Measurements from ENCODE around the gene ASB6.
"Not testable (repeated sequence)": the region's sequence is repeated elsewhere in the genome, so short reads cannot be mapped to it uniquely, and the experiment has no call there.

Gene ASB6

DNA sequence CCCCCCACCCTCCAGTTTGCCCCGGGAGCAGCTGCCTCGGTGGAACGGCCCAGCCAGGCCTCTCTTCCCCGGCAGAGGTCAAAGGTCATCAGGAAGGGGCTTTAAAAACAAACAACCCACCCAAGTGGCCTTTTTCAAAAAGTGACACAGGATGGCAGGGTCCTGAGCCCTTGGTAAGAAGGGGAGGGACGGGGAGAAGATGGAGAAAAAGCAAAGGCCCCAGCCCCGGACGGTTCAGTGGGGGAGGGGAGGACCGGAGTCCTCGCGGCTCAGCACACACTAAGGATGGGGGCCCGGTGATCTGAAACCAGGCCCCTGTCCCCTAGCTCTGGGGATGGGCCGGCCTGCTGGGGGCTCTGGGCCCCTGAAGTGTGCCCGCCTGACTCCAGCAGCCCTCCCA, 24.6 kb upstream of the ASB6 start:
- no peak overlapping the region for H3K9ac ChIP-seq (ENCODE audit: low read length)
- H2AK5ac ChIP-seq (ENCODE audit: low read length) = no peak overlapping the region
- no peak overlapping the region for H3K4me3 ChIP-seq (ENCODE audit: low read length)
- peaks cover 2% of the 10 kb centered on the region for H3K4me1 ChIP-seq (ENCODE audit: control insufficient read depth, low read depth, low read length)
- H4K8ac ChIP-seq (ENCODE audit: low read depth, low read length) = no peak overlapping the region
- H3K4ac ChIP-seq (ENCODE audit: low read depth, low read length) = no peak overlapping the region
- no peak overlapping the region for H2BK5ac ChIP-seq (ENCODE audit: low read length)
- no peak overlapping the region for H3K27ac ChIP-seq (ENCODE audit: low read depth, low read length)
- H3K36me3 ChIP-seq (ENCODE audit: control insufficient read depth, insufficient read depth, low read length) = no peaks in the 10 kb centered on the region
- no peaks in the 10 kb centered on the region for H3K27me3 ChIP-seq (ENCODE audit: insufficient read depth, low read length, poor library complexity)
- no peaks in the 10 kb centered on the region for H3K79me1 ChIP-seq (ENCODE audit: low read length)
- no peaks in the 10 kb centered on the region for H3K79me2 ChIP-seq (ENCODE audit: control insufficient read depth, insufficient read depth, low read length)
- H3K4me2 ChIP-seq (ENCODE audit: low read length) = no peak overlapping the region
- no peak overlapping the region for H4K5ac ChIP-seq (ENCODE audit: low read length)
- no peak for DNase-seq
- no peak overlapping the region for H2BK15ac ChIP-seq (replicated peaks; ENCODE audit: low read depth)
- peak overlapping the region; percentile 6 for H3K56ac ChIP-seq (ENCODE audit: low read length)
- H2BK120ac ChIP-seq (ENCODE audit: low read depth, low read length) = no peak overlapping the region
- peak overlapping the region; percentile 43 for H3K18ac ChIP-seq (ENCODE audit: low read length)
- H3K23ac ChIP-seq (ENCODE audit: low read length) = no peak overlapping the region
- no CpG with 5 or more reads among the region's 13 CpGs for WGBS (ENCODE audit: extremely low coverage, insufficient coverage, low lambda C conversion rate)

DNA sequence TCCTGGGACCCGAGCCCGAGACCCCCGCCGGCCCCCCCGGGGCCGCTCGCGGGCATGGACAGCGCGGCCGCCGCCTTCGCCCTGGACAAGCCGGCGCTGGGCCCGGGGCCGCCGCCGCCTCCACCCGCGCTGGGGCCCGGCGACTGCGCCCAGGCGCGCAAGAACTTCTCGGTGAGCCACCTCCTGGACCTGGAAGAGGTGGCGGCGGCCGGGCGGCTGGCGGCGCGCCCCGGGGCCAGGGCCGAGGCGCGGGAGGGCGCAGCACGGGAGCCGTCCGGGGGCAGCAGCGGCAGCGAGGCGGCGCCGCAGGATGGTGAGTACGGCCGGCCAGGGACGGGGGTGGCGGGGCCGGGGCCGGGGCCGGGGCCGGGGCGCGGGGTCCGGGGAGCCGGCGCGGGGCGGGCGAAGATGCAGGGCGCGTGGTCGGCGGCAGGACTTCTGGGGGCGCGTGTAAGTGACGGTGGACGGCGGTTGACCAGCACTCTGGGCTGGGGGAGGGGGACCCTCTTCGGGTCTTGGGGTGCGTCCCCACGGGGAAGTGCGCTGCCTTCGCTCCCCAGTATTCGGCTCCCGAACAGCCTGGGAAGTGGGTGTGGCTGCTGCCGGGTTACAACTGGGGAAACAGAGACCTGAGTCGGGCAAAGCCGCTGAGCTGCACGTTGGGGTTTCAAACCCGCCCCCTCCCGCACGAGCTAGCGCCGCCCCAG, 24.0 kb upstream of the ASB6 start:
- H3K23ac ChIP-seq (ENCODE audit: low read length) = no peak overlapping the region
- no peak overlapping the region for H3K4ac ChIP-seq (ENCODE audit: low read depth, low read length)
- no peaks in the 10 kb centered on the region for H3K79me1 ChIP-seq (ENCODE audit: low read length)
- WGBS (ENCODE audit: extremely low coverage, insufficient coverage, low lambda C conversion rate) = no CpG with 5 or more reads among the region's 88 CpGs
- H2AK5ac ChIP-seq (ENCODE audit: low read length) = no peak overlapping the region
- no peak overlapping the region for H3K27ac ChIP-seq (ENCODE audit: low read depth, low read length)
- H2BK5ac ChIP-seq (ENCODE audit: low read length) = no peak overlapping the region
- H2BK15ac ChIP-seq (replicated peaks; ENCODE audit: low read depth) = no peak overlapping the region
- H3K36me3 ChIP-seq (ENCODE audit: control insufficient read depth, insufficient read depth, low read length) = no peaks in the 10 kb centered on the region
- H3K18ac ChIP-seq (ENCODE audit: low read length) = peak overlapping the region; percentile 43
- H3K9ac ChIP-seq (ENCODE audit: low read length) = peak overlapping the region; percentile 42
- H4K8ac ChIP-seq (ENCODE audit: low read depth, low read length) = no peak overlapping the region
- no peak for DNase-seq
- H3K4me1 ChIP-seq (ENCODE audit: control insufficient read depth, low read depth, low read length) = peaks cover 2% of the 10 kb centered on the region
- H4K5ac ChIP-seq (ENCODE audit: low read length) = no peak overlapping the region
- H3K56ac ChIP-seq (ENCODE audit: low read length) = peak overlapping the region; percentile 67
- H3K27me3 ChIP-seq (ENCODE audit: insufficient read depth, low read length, poor library complexity) = no peaks in the 10 kb centered on the region
- peak overlapping the region; percentile 8 for H2BK120ac ChIP-seq (ENCODE audit: low read depth, low read length)
- H3K4me2 ChIP-seq (ENCODE audit: low read length) = peak overlapping the region; percentile 28
- H3K4me3 ChIP-seq (ENCODE audit: low read length) = no peak overlapping the region
- no peaks in the 10 kb centered on the region for H3K79me2 ChIP-seq (ENCODE audit: control insufficient read depth, insufficient read depth, low read length)

- Histone ChIP-seq H3K9ac (ENCODE audit: low read length) (peak within 1 kb of the TSS; percentile 42), H3K79me1 (ENCODE audit: low read length) (no peaks in the 10 kb centered on the region), H3K79me2 (ENCODE audit: control insufficient read depth, insufficient read depth, low read length) (no peaks in the 10 kb centered on the region), H3K18ac (ENCODE audit: low read length) (peak within 1 kb of the TSS; percentile 43), H4K8ac (ENCODE audit: low read depth, low read length) (no peak within 1 kb of the TSS), H3K36me3 (ENCODE audit: control insufficient read depth, insufficient read depth, low read length) (no peaks in the 10 kb centered on the region), H4K5ac (ENCODE audit: low read length) (no peak within 1 kb of the TSS), H2AK5ac (ENCODE audit: low read length) (no peak within 1 kb of the TSS), H3K27ac (ENCODE audit: low read depth, low read length) (no peak within 1 kb of the TSS), H3K23ac (ENCODE audit: low read length) (no peak within 1 kb of the TSS), H3K56ac (ENCODE audit: low read length) (peak within 1 kb of the TSS; percentile 67), H3K4ac (ENCODE audit: low read depth, low read length) (no peak within 1 kb of the TSS), H2BK120ac (ENCODE audit: low read depth, low read length) (peak within 1 kb of the TSS; percentile 8), H3K27me3 (ENCODE audit: insufficient read depth, low read length, poor library complexity) (no peaks in the 10 kb centered on the region), H3K4me3 (ENCODE audit: low read length) (no peak within 1 kb of the TSS), H3K4me2 (ENCODE audit: low read length) (peak within 1 kb of the TSS; percentile 28), H2BK15ac (replicated peaks; ENCODE audit: low read depth) (no peak within 1 kb of the TSS), H2BK5ac (ENCODE audit: low read length) (no peak within 1 kb of the TSS), H3K4me1 (ENCODE audit: control insufficient read depth, low read depth, low read length) (peaks cover 2% of the 10 kb centered on the region)
- no CpG with 5 or more reads among the region's 37 CpGs for WGBS (ENCODE audit: extremely low coverage, insufficient coverage, low lambda C conversion rate)
- peak; percentile 57 for DNase-seq
Observed at GRCh38 chr9:129665389-129665775, 23.4 kb upstream of the ASB6 start, which contains the start of gene PRRX2. PRRX2 (plus strand) TSS chr9:129665647; CDS start chr9:129665868, 221 bp downstream.

- Histone ChIP-seq H2BK5ac (ENCODE audit: low read length) (no peak overlapping the region), H3K36me3 (ENCODE audit: control insufficient read depth, insufficient read depth, low read length) (no peaks in the 10 kb centered on the region), H3K4me2 (ENCODE audit: low read length) (peak overlapping the region; percentile 28), H3K27me3 (ENCODE audit: insufficient read depth, low read length, poor library complexity) (no peaks in the 10 kb centered on the region), H3K4me3 (ENCODE audit: low read length) (no peak overlapping the region), H3K56ac (ENCODE audit: low read length) (peak overlapping the region; percentile 67), H3K18ac (ENCODE audit: low read length) (no peak overlapping the region), H3K4me1 (ENCODE audit: control insufficient read depth, low read depth, low read length) (peaks cover under 1% of the 10 kb centered on the region), H3K9ac (ENCODE audit: low read length) (no peak overlapping the region), H2AK5ac (ENCODE audit: low read length) (no peak overlapping the region), H3K27ac (ENCODE audit: low read depth, low read length) (no peak overlapping the region), H4K8ac (ENCODE audit: low read depth, low read length) (no peak overlapping the region), H3K4ac (ENCODE audit: low read depth, low read length) (no peak overlapping the region), H3K79me2 (ENCODE audit: control insufficient read depth, insufficient read depth, low read length) (no peaks in the 10 kb centered on the region), H2BK15ac (replicated peaks; ENCODE audit: low read depth) (no peak overlapping the region), H3K23ac (ENCODE audit: low read length) (no peak overlapping the region), H2BK120ac (ENCODE audit: low read depth, low read length) (no peak overlapping the region), H4K5ac (ENCODE audit: low read length) (no peak overlapping the region), H3K79me1 (ENCODE audit: low read length) (no peaks in the 10 kb centered on the region)
- peak; percentile 34 for DNase-seq
- no CpG with 5 or more reads among the region's 36 CpGs for WGBS (ENCODE audit: extremely low coverage, insufficient coverage, low lambda C conversion rate)
Observed at GRCh38 chr9:129664746-129665388, 22.9 kb upstream of the ASB6 start.

- not testable (repeated sequence) for H3K36me3 ChIP-seq (ENCODE audit: control insufficient read depth, insufficient read depth, low read length); H3K4me1 ChIP-seq (ENCODE audit: control insufficient read depth, low read depth, low read length); H2AK5ac ChIP-seq (ENCODE audit: low read length); H2BK15ac ChIP-seq (replicated peaks; ENCODE audit: low read depth); H3K79me2 ChIP-seq (ENCODE audit: control insufficient read depth, insufficient read depth, low read length); H4K8ac ChIP-seq (ENCODE audit: low read depth, low read length); H3K4ac ChIP-seq (ENCODE audit: low read depth, low read length); H3K4me3 ChIP-seq (ENCODE audit: low read length); H3K4me2 ChIP-seq (ENCODE audit: low read length); H3K79me1 ChIP-seq (ENCODE audit: low read length); H4K5ac ChIP-seq (ENCODE audit: low read length); H2BK120ac ChIP-seq (ENCODE audit: low read depth, low read length); H3K27ac ChIP-seq (ENCODE audit: low read depth, low read length); H3K27me3 ChIP-seq (ENCODE audit: insufficient read depth, low read length, poor library complexity); H3K23ac ChIP-seq (ENCODE audit: low read length); DNase-seq; H2BK5ac ChIP-seq (ENCODE audit: low read length); H3K18ac ChIP-seq (ENCODE audit: low read length); H3K56ac ChIP-seq (ENCODE audit: low read length); H3K9ac ChIP-seq (ENCODE audit: low read length)
- WGBS (ENCODE audit: extremely low coverage, insufficient coverage, low lambda C conversion rate) = no CpG with 5 or more reads among the region's 3 CpGs
Observed at GRCh38 chr9:129662239-129662638, 20.3 kb upstream of the ASB6 start.

Measured in mesendoderm (in vitro differentiated cells).